Mononuclear cell (primary cell): ENCODE measurements around the gene AGBL2. TPM values are rescaled to one million over a fixed set of nuclear protein-coding genes. Genes with fewer than 3 reads are reported as not detected.
A peak's percentile ranks its signal among the peaks of the same experiment; 100 is the strongest.
"Not testable (repeated sequence)": the region's sequence is repeated elsewhere in the genome, so short reads cannot be mapped to it uniquely, and the experiment has no call there.

Source experiments
- H3K27me3 ChIP-seq: 2 replicates; pipeline ENCODE4 v1.6.0; 2011; ENCODE audit warnings: low read length, control low read depth; ENCODE audit not compliant: insufficient read depth
- H3K4me1 ChIP-seq: 2 replicates; pipeline ENCODE4 v1.5.1; 2011; ENCODE audit warnings: mild to moderate bottlenecking, low read length, control low read depth; ENCODE audit not compliant: insufficient read depth
- H3K4me3 ChIP-seq: 2 replicates; pipeline ENCODE4 v1.5.1; 2011; ENCODE audit warnings: mild to moderate bottlenecking, low read length, moderate library complexity
- H3K9me3 ChIP-seq: 2 replicates; pipeline ENCODE4 v1.5.1; 2011; ENCODE audit warnings: low read depth, mild to moderate bottlenecking, control low read depth, low read length
- total RNA-seq: library from RNA; depleted of rRNA; stranded (reverse); fragments of >200 nt; gene quantifications from one replicate; pipeline ENCODE4 v1.2.3, GENCODE V29; 2012

AGBL2 gene
- total RNA-seq, 1 donor = 2.1 TPM

DNA sequence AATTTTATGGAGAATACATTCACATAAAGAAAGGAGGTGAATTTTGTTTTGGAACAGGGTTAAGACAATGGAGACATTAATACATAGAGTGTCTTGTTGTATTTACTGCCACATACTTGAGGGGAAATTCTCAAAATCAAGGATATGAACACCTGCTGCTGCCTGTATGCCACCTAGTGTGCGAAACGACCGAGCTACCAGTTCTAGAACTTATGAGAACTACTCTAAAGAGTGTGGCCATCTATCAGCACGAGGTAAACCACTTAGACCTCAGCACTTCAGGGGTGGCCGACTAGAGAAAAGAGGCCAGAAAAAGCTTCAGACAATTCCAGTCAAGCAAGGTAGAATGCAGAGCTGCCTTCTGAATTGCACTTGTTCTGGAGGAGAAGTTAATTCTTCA, 1.5 kb upstream of the AGBL2 start:
- Histone ChIP-seq H3K27me3 (no peaks in the 10 kb centered on the region), H3K4me1 (peaks cover 17% of the 10 kb centered on the region), H3K4me3 (no peak overlapping the region), H3K9me3 (no peaks in the 10 kb centered on the region)

DNA sequence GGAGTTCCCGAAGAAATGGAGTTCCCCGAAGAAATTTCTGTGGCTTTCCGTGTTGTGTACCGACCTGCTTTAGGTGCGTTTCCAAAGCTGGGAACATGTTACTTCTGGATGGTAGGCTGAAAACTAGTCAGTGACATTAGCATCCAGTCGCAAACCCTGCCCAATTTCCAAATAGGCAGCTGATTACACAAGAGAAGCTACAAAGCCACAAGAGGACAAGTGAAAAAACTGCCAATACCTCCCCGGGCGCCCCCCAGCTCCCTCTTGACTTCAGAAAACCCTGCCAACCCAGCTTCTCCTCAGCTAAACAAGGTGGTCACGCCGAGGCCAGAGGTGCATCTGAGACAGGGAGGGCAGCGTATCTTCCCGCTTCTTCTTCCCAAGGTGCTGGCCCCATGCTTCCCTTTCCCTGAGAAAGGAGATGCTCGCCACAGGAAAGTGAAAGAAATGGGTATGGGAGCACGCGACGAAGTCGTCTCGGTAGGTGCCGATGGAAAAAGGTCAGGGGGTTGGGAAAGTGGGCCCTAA, 551 bp downstream of the AGBL2 start:
- Histone ChIP-seq H3K4me3 (peak overlapping the region; percentile 89), H3K9me3 (no peaks in the 10 kb centered on the region), H3K4me1 (peaks cover 17% of the 10 kb centered on the region), H3K27me3 (no peaks in the 10 kb centered on the region)

DNA sequence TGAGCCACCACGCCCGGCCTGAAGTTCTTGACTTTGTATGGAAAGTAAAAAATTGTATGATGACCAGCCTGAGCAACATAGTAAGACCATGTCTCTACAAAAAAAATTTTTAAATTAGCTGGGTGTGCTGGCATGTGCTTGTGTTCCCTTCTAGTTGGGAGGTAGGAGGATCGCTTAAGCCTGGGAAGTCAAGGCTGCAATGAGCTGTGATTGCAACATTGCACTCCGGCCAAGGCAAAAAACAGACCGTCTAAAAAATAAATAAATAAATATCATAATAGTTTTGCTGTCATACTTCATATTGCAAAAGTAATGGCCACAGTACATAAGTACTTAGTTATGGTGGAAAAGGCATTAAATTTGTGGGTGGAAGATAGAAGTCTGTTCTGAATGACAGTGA, 3.4 kb downstream of the AGBL2 start:
- Histone ChIP-seq H3K27me3 (no peaks in the 10 kb centered on the region), H3K9me3 (no peaks in the 10 kb centered on the region), H3K4me3 (no peak overlapping the region), H3K4me1 (peaks cover 17% of the 10 kb centered on the region)

DNA sequence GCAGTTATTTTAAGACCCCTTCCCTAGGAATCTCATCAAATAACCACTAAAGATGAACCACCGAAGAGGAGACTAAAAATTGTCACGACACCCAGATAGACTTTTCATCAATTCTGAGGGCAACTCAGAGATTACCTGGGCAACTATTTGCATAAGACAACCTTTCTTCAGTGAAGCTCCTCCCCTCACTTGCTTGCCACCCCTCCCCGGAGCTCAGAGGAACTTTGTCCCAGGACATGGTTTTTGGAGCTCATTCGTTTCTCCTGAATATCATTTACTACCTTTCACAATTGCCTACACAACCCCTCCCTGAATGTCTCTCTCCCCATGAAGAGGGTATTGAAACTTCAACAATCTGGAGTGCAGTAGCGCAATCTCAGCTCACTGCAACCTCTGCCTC, 3.9 kb downstream of the AGBL2 start:
- H3K9me3 ChIP-seq = no peaks in the 10 kb centered on the region
- peaks cover 17% of the 10 kb centered on the region for H3K4me1 ChIP-seq
- no peak overlapping the region for H3K4me3 ChIP-seq
- H3K27me3 ChIP-seq = no peaks in the 10 kb centered on the region

DNA sequence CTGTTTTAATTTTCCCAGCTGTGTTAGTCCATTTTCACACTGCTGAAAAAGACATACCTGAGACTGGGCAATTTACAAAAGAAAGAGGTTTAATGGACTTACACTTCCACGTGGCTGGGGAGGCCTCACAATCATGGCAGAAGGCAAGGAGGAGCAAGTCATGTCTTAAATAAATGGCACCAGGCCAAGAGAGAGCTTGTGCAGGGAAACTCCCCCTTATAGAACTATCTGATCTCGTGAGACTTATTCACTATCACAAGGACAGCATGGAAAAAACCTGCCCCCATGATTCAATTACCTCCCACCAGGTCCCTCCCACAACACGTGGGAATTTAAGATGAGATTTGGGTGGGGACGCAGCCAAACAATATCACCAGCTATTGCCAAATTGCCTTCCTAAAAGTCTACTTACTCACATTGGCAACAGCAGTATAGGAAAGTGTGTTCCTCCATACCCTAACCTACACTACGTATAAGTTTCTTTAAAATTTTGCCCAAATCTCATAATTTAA, 7.8 kb downstream of the AGBL2 start:
- not testable (repeated sequence) for H3K4me3 ChIP-seq, H3K9me3 ChIP-seq, H3K4me1 ChIP-seq, H3K27me3 ChIP-seq

DNA sequence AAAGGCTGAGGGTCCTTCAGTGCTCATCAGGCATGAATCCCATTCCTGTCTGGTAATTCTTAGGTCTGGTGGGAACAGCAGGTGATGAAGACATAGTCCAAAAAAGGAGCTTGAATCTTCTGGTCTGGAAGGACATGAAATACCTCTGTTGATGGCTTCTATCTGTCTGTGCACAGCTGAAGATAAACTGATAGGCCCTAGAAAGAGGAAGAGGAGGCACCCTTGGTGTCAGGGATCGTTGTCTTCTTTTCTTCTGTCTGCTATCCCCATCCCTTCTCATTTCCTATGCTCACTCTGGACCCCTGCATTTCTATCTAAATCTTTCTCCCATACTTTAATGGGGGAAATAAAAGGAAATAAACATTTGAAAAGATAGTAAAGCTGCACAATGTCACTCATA, 9.4 kb downstream of the AGBL2 start:
- Histone ChIP-seq H3K4me3 (no peak overlapping the region), H3K9me3 (no peaks in the 10 kb centered on the region), H3K27me3 (no peaks in the 10 kb centered on the region), H3K4me1 (peaks cover 5% of the 10 kb centered on the region)

DNA sequence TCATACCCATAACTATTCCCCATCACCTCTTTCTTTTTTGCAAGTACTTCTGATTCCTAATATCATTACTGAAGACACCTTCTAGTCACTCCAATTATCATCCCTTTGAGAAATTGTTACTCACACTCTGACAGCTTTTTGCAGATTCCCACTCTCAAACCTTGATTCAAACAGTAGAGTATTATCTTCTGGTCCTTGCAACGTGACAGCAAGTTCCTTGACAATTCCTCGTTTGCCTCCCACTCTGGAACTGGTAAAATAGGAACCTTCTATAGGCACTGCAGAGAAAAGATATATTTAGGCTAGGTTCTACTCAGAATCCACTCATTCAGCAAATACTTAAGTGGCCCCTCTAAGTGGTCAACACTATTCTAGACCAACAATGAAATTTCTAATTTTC, 23.2 kb downstream of the AGBL2 start:
- Histone ChIP-seq H3K4me3 (no peak overlapping the region), H3K27me3 (no peaks in the 10 kb centered on the region), H3K4me1 (no peaks in the 10 kb centered on the region), H3K9me3 (no peaks in the 10 kb centered on the region)

DNA sequence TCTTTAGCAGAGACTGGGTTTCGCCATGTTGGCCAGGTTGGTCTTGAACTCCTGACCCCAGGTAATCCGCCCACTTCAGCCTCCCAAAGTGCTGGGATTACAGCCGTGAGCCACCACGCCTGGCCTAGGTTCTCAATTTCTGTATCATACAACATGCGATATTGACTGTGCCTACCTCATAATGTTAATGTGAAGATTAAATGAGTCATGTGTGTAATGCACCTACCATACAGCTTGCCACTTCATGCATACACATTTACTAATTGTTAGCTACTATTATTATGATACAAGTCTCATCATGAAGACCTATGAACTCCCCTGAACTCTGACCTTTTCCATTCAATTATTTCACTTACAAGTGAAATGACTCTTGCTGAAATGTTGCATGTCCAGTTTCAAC, 25.7 kb downstream of the AGBL2 start:
- H3K9me3 ChIP-seq = no peaks in the 10 kb centered on the region
- no peaks in the 10 kb centered on the region for H3K4me1 ChIP-seq
- no peak overlapping the region for H3K4me3 ChIP-seq
- no peaks in the 10 kb centered on the region for H3K27me3 ChIP-seq

DNA sequence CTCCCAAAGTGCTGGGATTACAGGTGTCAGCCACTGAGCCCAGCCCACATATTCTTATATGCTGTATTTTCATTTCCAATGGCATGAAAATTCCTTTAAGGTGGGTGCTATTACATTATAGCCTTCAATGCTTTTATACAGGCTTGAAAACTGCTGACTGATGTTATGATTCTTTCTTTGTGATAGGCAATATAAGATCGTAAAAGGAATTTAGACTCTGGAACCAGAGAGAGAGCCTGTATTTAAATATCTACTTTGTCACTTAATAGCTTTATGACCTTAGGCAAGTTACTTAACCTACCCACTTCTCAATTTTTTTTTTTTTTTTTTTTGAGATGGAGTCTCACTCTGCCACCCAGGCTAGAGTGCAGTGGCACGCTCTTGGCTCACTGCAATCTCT, 26.2 kb downstream of the AGBL2 start:
- H3K27me3 ChIP-seq = no peaks in the 10 kb centered on the region
- no peaks in the 10 kb centered on the region for H3K9me3 ChIP-seq
- H3K4me3 ChIP-seq = no peak overlapping the region
- no peaks in the 10 kb centered on the region for H3K4me1 ChIP-seq

DNA sequence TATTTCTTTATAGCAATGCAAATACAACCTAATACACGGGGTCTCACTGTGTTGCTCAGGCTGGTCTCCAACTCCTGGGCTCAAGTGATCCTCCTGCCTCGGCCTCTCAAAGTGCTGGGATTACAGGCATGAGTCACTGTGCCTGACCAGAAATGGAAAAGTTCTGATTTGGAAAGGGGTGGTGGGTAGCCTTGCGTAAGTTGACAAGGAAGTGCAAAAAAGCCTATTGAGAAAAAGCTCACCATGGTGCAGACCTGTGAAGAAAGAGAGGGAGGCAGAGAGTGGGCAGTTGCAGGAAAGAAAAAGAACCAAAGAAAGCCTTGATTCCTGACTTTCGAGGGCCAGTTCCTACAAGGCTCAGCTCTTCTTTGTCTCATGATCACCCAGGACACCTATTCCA, 27.1 kb downstream of the AGBL2 start:
- H3K9me3 ChIP-seq = no peaks in the 10 kb centered on the region
- no peaks in the 10 kb centered on the region for H3K27me3 ChIP-seq
- H3K4me3 ChIP-seq = no peak overlapping the region
- H3K4me1 ChIP-seq = no peaks in the 10 kb centered on the region

DNA sequence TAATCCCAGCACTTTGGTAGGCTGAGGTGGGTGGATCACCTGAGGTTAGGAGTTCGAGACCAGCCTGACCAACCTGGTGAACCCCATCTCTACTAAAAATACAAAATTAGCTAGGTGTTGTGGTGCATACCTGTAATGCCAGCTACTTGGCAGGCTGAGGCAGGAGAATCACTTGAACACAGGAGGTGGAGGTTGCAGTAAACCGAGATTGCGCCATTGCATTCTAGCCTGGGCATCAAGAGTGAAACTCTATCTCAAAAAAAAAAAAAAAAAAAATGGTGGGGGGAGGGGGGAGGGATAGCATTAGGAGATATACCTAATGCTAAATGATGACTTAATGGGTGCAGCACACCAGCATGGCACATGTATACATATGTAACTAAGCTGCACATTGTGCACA, 28.5 kb downstream of the AGBL2 start:
- H3K4me1 ChIP-seq, H3K4me3 ChIP-seq, H3K27me3 ChIP-seq, H3K9me3 ChIP-seq: not testable (repeated sequence)

DNA sequence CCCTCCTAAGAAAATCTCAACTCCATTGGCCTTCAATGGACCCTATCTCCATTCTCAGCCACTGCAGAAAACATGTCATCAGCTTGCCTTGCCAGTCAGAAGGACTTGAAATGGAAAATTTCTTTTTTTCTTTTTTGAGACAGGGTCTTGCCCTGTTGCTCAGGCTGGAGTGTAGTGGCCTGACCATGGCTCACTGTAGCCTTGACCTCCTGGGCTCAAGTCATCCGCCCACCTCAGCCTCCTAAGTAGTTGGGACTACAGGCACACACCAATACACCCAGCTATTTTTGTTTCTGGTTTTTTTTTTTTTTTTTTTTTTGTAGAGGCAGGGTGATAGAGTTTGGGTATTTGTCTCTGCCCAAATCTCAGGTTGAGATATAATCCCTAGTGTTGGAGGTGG, 29.0 kb downstream of the AGBL2 start:
- Histone ChIP-seq H3K27me3 (no peaks in the 10 kb centered on the region), H3K4me1 (no peaks in the 10 kb centered on the region), H3K9me3 (no peaks in the 10 kb centered on the region), H3K4me3 (no peak overlapping the region)

DNA sequence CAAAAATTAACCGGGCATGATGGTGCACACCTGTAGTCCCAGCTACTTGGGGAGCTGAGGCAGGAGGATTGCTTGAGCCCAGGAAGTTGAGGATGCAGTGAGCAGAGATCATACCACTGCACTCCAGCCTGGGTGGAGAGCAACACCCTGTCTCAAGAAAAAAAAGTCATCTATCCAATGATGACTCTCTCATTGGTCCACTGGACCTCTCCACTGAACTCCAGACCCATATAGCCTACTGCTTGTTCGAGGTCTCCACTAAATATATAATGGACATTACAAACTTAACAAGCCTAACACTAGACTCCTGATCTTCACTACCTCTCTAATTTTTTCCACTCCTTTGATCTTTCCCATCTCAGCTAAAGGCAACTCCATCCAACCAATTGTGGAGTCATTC, 39.3 kb downstream of the AGBL2 start:
- Histone ChIP-seq H3K9me3 (no peaks in the 10 kb centered on the region), H3K4me3 (no peak overlapping the region), H3K27me3 (no peaks in the 10 kb centered on the region), H3K4me1 (no peaks in the 10 kb centered on the region)

DNA sequence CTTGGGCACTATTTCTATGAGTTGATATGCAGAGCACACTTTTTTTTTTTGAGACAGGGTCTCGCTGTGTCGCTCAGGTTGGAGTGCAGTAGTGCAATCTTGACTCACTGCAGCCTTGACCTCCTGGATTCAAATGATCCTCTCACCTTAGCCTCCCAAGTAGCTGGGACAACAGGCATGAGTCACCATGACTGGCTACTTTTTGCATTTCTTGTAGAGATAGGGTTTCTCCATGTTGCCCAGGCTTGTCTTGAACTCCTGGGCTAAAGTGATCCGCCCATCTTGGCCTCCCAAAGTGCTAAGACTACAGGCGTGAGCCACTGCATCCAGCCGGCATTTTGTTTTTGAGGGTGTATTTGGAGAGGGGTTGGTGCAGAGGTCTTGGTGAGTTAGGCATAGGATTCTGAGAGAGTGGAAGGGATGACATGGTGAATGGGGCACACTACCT, 42.9 kb downstream of the AGBL2 start:
- no peak overlapping the region for H3K4me3 ChIP-seq
- no peaks in the 10 kb centered on the region for H3K9me3 ChIP-seq
- no peaks in the 10 kb centered on the region for H3K27me3 ChIP-seq
- H3K4me1 ChIP-seq = no peaks in the 10 kb centered on the region

DNA sequence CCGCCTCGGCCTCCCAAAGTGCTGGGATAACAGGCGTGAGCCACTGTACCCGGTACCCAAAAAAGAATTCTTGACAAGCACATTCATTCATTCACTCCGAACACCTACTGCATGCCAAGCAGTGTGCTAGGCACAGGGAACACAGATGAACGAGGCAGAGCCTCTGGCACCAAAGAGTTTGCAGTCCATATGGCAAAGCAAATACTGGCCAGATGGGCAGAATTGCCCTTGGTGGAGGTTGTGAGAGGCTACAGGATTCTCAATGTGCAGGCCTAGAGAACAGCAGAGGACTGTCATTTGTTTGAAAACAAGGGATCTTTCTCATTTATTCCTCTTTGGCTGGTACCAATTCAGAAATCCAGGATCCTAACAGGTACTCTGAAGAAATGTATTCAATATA, 45.3 kb downstream of the AGBL2 start:
- Histone ChIP-seq H3K9me3 (no peaks in the 10 kb centered on the region), H3K4me1 (peaks cover 5% of the 10 kb centered on the region)

DNA sequence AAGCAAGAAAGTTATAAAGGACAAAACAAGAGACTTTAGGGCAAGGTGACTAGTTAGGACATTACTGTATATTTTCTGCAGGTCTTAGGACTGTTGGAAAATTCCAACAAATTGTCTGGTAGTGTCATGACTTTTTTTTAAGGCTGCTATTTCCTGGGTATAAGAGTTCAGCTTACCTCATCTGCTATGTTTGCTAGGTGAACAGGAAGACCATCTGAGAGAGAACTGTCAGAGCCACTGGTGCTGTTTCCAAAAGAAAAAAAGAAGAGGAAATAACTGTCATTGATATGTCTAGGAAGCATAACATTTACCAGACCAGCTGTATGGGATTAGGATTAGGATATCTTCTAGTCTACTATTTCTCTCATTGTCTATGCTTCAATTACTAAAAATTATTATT, 46.5 kb downstream of the AGBL2 start:
- H3K4me1 ChIP-seq = peaks cover 7% of the 10 kb centered on the region
- H3K4me3 ChIP-seq = no peak overlapping the region
- H3K9me3 ChIP-seq = no peaks in the 10 kb centered on the region
- no peaks in the 10 kb centered on the region for H3K27me3 ChIP-seq

More for the DNA sequence above, 45.3 kb downstream of the AGBL2 start:
- Histone ChIP-seq H3K4me3 (no peak overlapping the region), H3K27me3 (no peaks in the 10 kb centered on the region)
